ENCODE data around the gene TMEM140. TPM values are rescaled to one million over a fixed set of nuclear protein-coding genes. Genes with fewer than 3 reads are reported as not detected.

Gene TMEM140
- total RNA-seq, 1 experiment from 2014 or later, result 3.2 TPM

DNA sequence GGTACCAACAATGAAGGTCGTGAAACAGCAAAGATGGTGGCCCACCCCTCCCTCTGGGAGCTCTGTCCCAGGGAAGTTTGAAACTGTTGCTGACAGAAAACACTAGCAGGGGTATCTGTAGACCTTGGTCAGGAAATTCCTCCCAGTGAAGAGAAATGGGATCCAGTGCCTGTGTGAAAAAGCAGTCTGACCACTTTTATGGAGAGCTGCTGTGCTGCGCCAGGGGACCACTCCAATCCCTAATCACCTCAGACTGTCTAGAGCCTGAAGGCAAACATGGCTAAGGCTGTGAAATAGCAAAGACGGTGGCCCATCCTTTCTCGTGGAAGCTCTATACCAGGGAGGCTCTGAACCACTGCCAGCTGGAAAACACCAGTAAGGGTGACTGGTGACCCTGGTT is 38.3 kb upstream of the TMEM140 start:
- Histone ChIP-seq H3K9me3 (ENCODE audit: control insufficient read depth, insufficient read depth, low read depth, low read length) (no peaks in the 10 kb centered on the region), H3K36me3 (ENCODE audit: control insufficient read depth, insufficient read depth, low read length) (no peaks in the 10 kb centered on the region), H3K27ac (ENCODE audit: low read length) (no peak overlapping the region), H3K4me3 (ENCODE audit: low read depth in 2 of 2, low read length in 2 of 2) (no peak overlapping the region), H3K27me3 (ENCODE audit: control insufficient read depth, insufficient read depth, low read length) (no peaks in the 10 kb centered on the region), H3K4me1 (ENCODE audit: control insufficient read depth, insufficient read depth, low read length) (no peaks in the 10 kb centered on the region)
- no TSS peak for BruUV-seq (replicated peaks)
- CTCF ChIA-PET, result no interaction called here
- no peak for TF ChIP-seq CTCF (IDR thresholded peaks at IDR 0.05)
- TF ChIP-seq POLR2AphosphoS5 (IDR thresholded peaks at IDR 0.05; ENCODE audit: low read depth, low read length), result no peak
- TF ChIP-seq SIN3A (IDR thresholded peaks at IDR 0.05; ENCODE audit: borderline replicate concordance, insufficient read depth, low read depth, low read length), result no peak
- no peak for TF ChIP-seq TCF7L2 (IDR thresholded peaks at IDR 0.05; ENCODE audit: low read depth, low read length)
- TF ChIP-seq, protein P1, sequence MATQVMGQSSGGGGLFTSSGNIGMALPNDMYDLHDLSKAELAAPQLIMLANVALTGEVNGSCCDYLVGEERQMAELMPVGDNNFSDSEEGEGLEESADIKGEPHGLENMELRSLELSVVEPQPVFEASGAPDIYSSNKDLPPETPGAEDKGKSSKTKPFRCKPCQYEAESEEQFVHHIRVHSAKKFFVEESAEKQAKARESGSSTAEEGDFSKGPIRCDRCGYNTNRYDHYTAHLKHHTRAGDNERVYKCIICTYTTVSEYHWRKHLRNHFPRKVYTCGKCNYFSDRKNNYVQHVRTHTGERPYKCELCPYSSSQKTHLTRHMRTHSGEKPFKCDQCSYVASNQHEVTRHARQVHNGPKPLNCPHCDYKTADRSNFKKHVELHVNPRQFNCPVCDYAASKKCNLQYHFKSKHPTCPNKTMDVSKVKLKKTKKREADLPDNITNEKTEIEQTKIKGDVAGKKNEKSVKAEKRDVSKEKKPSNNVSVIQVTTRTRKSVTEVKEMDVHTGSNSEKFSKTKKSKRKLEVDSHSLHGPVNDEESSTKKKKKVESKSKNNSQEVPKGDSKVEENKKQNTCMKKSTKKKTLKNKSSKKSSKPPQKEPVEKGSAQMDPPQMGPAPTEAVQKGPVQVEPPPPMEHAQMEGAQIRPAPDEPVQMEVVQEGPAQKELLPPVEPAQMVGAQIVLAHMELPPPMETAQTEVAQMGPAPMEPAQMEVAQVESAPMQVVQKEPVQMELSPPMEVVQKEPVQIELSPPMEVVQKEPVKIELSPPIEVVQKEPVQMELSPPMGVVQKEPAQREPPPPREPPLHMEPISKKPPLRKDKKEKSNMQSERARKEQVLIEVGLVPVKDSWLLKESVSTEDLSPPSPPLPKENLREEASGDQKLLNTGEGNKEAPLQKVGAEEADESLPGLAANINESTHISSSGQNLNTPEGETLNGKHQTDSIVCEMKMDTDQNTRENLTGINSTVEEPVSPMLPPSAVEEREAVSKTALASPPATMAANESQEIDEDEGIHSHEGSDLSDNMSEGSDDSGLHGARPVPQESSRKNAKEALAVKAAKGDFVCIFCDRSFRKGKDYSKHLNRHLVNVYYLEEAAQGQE (IDR thresholded peaks at IDR 0.05; ENCODE audit: insufficient read depth in 1 of 2, low read depth in 2 of 2, low read length in 1 of 2), result no peak
- intact Hi-C loops (cut with micrococcal nuclease; ENCODE audit: unreplicated experiment) (no loop called here), in situ Hi-C loops (cut with HindIII; ENCODE audit: low pct_unique_long_range_greater_than_20kb, low sequenced_read_pairs) (no loop called here)
- DNase-seq (ENCODE audit: low read depth, low spot score), result no peak
- POLR2A ChIA-PET, result no interaction called here
- no peak for ATAC-seq

- DNase-seq (ENCODE audit: low read depth, low spot score) (no peak), ATAC-seq (no peak)
- H3K4me1 ChIP-seq (ENCODE audit: control insufficient read depth, insufficient read depth, low read length), result no peaks in the 10 kb centered on the region
- TF ChIP-seq TCF7L2 (IDR thresholded peaks at IDR 0.05; ENCODE audit: low read depth, low read length), result no peak
- no peak for TF ChIP-seq POLR2AphosphoS5 (IDR thresholded peaks at IDR 0.05; ENCODE audit: low read depth, low read length)
- TF ChIP-seq CTCF (IDR thresholded peaks at IDR 0.05), result no peak
- TF ChIP-seq, protein P1 (IDR thresholded peaks at IDR 0.05; ENCODE audit: insufficient read depth in 1 of 2, low read depth in 2 of 2, low read length in 1 of 2), result no peak
- TF ChIP-seq SIN3A (IDR thresholded peaks at IDR 0.05; ENCODE audit: borderline replicate concordance, insufficient read depth, low read depth, low read length), result no peak
- BruUV-seq (replicated peaks), result no TSS peak
- H3K27ac ChIP-seq (ENCODE audit: low read length), result no peak overlapping the region
- in situ Hi-C loops (cut with HindIII; ENCODE audit: low pct_unique_long_range_greater_than_20kb, low sequenced_read_pairs), result no loop called here
- no peaks in the 10 kb centered on the region for H3K36me3 ChIP-seq (ENCODE audit: control insufficient read depth, insufficient read depth, low read length)
- H3K9me3 ChIP-seq (ENCODE audit: control insufficient read depth, insufficient read depth, low read depth, low read length), result no peaks in the 10 kb centered on the region
- POLR2A ChIA-PET, result no interaction called here
- no peaks in the 10 kb centered on the region for H3K27me3 ChIP-seq (ENCODE audit: control insufficient read depth, insufficient read depth, low read length)
- H3K4me3 ChIP-seq (ENCODE audit: low read depth in 2 of 2, low read length in 2 of 2), result no peak overlapping the region
- CTCF ChIA-PET, result no interaction called here
- intact Hi-C loops (cut with micrococcal nuclease; ENCODE audit: unreplicated experiment), result no loop called here
These were observed 37.9 kb upstream of the TMEM140 start for GRCh38 chr7:135109976-135110375.

Data from Panc1 (cell line).